Astrocyte of the spinal cord (primary cell): ENCODE measurements around the gene RNU7-1.

Experiments
- DNase-seq: peaks from one replicate; pipeline ENCODE4 v3.0.0; 2011; ENCODE audit warnings: low read depth, low spot score
- H3K4me3 ChIP-seq: 2 replicates; pipeline ENCODE4 v1.5.1; 2011; ENCODE audit warnings: low read depth, mild to moderate bottlenecking, low read length, moderate library complexity
- in situ Hi-C: cut with HindIII; loops from 2 replicates; pipeline ENCODE4 v1.10.0; 2017; ENCODE audit warnings: low sequenced_read_pairs
- TF ChIP-seq, protein P1 (sequence below): IDR thresholded peaks from 2 replicates; pipeline ENCODE4 v1.5.1; 2012; ENCODE audit warnings: low read depth, mild to moderate bottlenecking, low read length, inconsistent platforms

The RNU7-1 gene

GRCh38 chr12:6914246-6914946, 29.2 kb upstream of the RNU7-1 start, which contains the start of gene ENO2:
Gene ENO2 (plus strand): TSS chr12:6914580. CDS start chr12:6915833, 1,253 bp downstream.
- in situ Hi-C loops: no loop called here
- peak; percentile 62 for DNase-seq
- peak within 1 kb of the TSS; percentile 60 for H3K4me3 ChIP-seq
- TF ChIP-seq, protein P1, sequence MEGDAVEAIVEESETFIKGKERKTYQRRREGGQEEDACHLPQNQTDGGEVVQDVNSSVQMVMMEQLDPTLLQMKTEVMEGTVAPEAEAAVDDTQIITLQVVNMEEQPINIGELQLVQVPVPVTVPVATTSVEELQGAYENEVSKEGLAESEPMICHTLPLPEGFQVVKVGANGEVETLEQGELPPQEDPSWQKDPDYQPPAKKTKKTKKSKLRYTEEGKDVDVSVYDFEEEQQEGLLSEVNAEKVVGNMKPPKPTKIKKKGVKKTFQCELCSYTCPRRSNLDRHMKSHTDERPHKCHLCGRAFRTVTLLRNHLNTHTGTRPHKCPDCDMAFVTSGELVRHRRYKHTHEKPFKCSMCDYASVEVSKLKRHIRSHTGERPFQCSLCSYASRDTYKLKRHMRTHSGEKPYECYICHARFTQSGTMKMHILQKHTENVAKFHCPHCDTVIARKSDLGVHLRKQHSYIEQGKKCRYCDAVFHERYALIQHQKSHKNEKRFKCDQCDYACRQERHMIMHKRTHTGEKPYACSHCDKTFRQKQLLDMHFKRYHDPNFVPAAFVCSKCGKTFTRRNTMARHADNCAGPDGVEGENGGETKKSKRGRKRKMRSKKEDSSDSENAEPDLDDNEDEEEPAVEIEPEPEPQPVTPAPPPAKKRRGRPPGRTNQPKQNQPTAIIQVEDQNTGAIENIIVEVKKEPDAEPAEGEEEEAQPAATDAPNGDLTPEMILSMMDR: no peak

DNA sequence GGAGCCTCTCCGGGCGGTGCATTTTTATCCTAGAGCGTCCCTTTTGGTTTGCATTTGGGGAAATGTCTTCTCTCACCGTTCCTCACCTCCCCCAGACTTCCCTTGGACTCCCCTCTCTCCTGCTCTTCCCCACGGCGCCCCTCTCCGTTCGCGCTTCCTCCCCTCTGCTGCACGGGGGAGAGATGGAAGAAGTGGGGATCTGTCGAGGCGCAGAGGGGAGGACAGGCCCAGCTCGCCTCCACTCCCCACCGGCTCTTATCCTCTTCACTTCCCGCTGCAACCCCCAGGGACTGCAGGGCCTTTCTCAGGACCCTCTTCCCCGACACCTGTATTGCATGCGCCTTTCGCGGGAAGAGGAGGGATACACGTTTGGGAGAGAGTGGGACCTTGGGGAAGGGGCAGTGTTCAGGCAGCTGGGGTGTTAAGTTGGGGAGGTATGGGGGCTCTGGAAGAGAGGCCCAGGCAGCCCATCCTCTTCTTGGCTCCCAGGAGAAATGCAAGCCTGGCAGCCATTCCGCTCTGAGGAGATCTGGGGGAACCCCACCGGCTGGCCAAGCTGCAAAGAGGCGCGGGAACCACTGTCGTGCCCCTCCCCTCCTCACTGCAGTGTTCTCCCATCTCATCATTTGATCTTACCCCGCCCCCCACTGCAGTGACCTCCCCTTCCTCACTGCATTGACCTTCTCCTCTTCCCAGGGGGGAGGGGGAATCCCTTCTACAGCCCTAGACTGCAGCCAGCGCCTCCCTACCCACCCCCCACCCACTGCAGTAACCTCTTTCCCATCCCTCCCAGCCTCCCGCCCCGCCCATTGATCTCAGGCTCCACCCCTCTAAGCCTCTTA, 28.4 kb upstream of the RNU7-1 start:
- DNase-seq: no peak
- TF ChIP-seq, protein P1: no peak
- H3K4me3 ChIP-seq: peak overlapping the region; percentile 60
- in situ Hi-C loops: no loop called here

DNA sequence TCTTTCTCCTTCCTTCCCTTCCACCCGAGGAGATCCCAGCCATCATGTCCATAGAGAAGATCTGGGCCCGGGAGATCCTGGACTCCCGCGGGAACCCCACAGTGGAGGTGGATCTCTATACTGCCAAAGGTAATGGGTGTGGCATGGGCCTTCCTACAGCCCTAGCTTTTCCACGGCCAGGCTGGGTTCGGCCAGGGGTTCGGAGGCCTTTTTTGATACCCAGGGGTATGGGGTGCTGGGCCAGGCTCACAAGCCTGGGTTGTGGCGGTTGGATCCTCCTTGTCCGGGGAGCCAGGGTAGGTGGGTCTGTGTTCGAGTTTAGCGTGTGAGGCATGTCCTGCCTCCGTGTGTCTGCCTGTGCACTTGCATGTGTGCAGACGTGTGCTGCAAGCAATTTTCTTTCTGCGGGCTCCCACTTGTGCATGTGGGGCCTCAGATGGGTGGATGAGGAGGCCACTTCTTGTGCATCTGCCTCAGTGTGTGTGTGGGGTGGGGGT, 27.8 kb upstream of the RNU7-1 start:
- peak overlapping the region; percentile 60 for H3K4me3 ChIP-seq
- TF ChIP-seq, protein P1: no peak
- DNase-seq: no peak
- in situ Hi-C loops: no loop called here

DNA sequence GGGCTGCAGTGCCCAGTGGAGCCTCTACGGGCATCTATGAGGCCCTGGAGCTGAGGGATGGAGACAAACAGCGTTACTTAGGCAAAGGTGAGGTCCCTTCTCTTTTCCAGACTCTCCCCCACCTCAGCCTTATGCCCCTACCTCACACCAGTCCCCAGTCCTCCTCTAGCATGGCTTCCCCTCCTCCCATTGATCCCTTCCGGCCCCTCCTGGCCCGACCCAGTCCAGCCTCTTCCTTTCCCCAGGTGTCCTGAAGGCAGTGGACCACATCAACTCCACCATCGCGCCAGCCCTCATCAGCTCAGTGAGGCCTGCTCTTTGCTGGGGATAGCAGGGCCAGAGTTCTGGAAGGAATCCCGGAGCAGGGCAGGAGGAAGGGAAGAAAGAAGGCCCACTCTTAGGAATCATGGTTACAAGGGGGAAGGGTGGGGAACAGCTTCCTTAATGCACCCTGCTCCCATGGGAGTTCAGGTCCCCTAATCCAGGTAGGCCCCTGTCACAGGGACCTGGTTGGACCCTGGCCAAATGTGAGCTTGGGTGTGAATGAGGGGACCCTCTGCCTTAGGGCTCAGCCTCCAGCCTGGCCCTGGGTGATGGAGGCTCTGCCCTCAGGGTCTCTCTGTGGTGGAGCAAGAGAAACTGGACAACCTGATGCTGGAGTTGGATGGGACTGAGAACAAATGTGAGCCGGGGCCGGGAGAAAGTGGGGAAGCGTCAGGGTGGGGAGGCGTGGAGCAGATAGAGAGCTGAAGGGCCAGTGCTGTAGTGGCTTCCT, 27.0 kb upstream of the RNU7-1 start:
- H3K4me3 ChIP-seq: no peak overlapping the region
- TF ChIP-seq, protein P1: no peak
- DNase-seq: no peak
- in situ Hi-C loops: no loop called here

DNA sequence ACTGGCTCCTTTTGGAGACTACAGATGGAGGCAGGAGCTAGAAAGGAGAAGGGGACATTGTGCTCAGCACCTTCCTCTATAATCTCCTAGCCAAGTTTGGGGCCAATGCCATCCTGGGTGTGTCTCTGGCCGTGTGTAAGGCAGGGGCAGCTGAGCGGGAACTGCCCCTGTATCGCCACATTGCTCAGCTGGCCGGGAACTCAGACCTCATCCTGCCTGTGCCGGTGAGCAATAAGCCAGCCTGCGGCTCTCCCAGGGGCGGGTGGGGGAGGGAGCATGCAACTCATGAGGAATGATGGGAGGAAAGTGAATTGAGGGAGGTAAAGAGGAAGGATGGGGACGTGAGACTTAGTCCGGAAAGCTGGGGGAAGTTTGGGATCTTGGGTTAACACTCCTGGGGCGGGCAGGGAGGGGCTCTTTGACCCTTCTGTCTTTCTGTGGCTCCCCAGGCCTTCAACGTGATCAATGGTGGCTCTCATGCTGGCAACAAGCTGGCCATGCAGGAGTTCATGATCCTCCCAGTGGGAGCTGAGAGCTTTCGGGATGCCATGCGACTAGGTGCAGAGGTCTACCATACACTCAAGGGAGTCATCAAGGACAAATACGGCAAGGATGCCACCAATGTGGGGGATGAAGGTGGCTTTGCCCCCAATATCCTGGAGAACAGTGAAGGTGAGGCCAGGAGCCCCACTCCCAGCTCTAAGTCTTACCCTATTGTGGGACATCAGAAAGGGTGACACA, 26.0 kb upstream of the RNU7-1 start:
- no peak overlapping the region for H3K4me3 ChIP-seq
- in situ Hi-C loops: no loop called here
- peak; percentile 70 for DNase-seq
- TF ChIP-seq, protein P1: no peak

DNA sequence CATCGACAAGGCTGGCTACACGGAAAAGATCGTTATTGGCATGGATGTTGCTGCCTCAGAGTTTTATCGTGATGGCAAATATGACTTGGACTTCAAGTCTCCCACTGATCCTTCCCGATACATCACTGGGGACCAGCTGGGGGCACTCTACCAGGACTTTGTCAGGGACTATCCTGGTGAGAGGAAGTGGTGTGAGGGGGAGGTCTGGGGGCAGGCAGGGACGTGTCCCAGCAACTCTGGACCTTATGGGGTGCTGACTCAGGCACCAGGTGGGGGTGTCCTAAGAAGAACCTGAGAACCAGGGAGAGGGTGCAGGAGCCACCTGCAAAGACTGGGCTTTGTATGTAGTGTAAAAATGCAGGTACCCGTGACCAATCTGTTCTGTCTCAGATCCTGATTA, 24.0 kb upstream of the RNU7-1 start:
- DNase-seq: no peak
- in situ Hi-C loops: no loop called here
- no peak overlapping the region for H3K4me3 ChIP-seq
- TF ChIP-seq, protein P1: no peak
